GM12878 (cell line): ENCODE results near the gene POLRMT. TPM values are rescaled to one million over a fixed set of nuclear protein-coding genes. Genes with fewer than 3 reads are reported as not detected.

Source experiments
- BACH1 ChIP-seq: fragments of 450-650 bp; IDR thresholded peaks from 2 replicates; pipeline ENCODE4 v1.6.1; 2017; ENCODE audit warnings: mild to moderate bottlenecking, borderline replicate concordance
- CEBPB ChIP-seq, 2 experiments: fragments of 150-350 bp in 1 of 2; IDR thresholded peaks; 2 replicates each; pipeline ENCODE4 v1.6.1; 2012 to 2014; ENCODE audit warnings: low read depth in 2 of 2, low read length in 2 of 2, borderline replicate concordance in 1 of 2, inconsistent platforms in 1 of 2
- CEBPZ ChIP-seq: fragments of 150-350 bp; IDR thresholded peaks from 2 replicates; pipeline ENCODE4 v1.6.1; 2016; ENCODE audit warnings: low read depth, low read length
- E2F8 ChIP-seq: fragments of 450-650 bp; IDR thresholded peaks from 2 replicates; pipeline ENCODE4 v1.6.1; 2018; ENCODE audit warnings: mild to moderate bottlenecking, low read depth, moderate library complexity; ENCODE audit not compliant: partially characterized antibody
- KDM1A ChIP-seq: fragments of 200-600 bp; sonication (generic); IDR thresholded peaks from 2 replicates; pipeline ENCODE4 v1.6.1; 2016; ENCODE audit warnings: borderline replicate concordance
- MEF2A ChIP-seq: IDR thresholded peaks from 2 replicates; pipeline ENCODE4 v1.6.1; 2011; ENCODE audit warnings: low read depth, mild to moderate bottlenecking, low read length, moderate library complexity; ENCODE audit not compliant: insufficient read depth
- MEF2B ChIP-seq: fragments of 450-650 bp; IDR thresholded peaks from 2 replicates; pipeline ENCODE4 v1.6.1; 2018; ENCODE audit warnings: mild to moderate bottlenecking, moderate library complexity; ENCODE audit not compliant: partially characterized antibody, poor library complexity, severe bottlenecking
- PAX8 ChIP-seq: fragments of 450-650 bp; IDR thresholded peaks from 2 replicates; pipeline ENCODE4 v1.6.1; 2017; ENCODE audit warnings: mild to moderate bottlenecking, moderate library complexity
- POLR2AphosphoS2 ChIP-seq: IDR thresholded peaks from 2 replicates; pipeline ENCODE4 v1.6.1; 2011; ENCODE audit warnings: low read depth, mild to moderate bottlenecking, low read length, improper control_type of control experiment, moderate library complexity
- RCOR1 ChIP-seq: conservative IDR thresholded peaks from 2 replicates; pipeline ENCODE4 v1.6.1; 2012; ENCODE audit warnings: low read depth, low read length, improper control_type of control experiment
- RFX5 ChIP-seq: IDR thresholded peaks from 2 replicates; pipeline ENCODE4 v1.6.1; 2011; ENCODE audit warnings: low read depth, low read length, improper control_type of control experiment
- TAF1 ChIP-seq: IDR thresholded peaks from 2 replicates; pipeline ENCODE4 v1.6.1; 2011; ENCODE audit warnings: mild to moderate bottlenecking, low read depth, low read length, borderline replicate concordance
- ZNF384 ChIP-seq: IDR thresholded peaks from 2 replicates; pipeline ENCODE4 v1.6.1; 2012; ENCODE audit warnings: low read depth, mild to moderate bottlenecking, low read length, improper control_type of control experiment, borderline replicate concordance
- polyA plus RNA-seq, 11 experiments: library from polyadenylated mRNA; depleted of rRNA in 4 of 11; unstranded in 6 of 11; stranded (reverse) in 5 of 11; fragments of >200 nt; fragmentation: Nextera tagmentation in 4 of 11; fragmentation: Illumina TruSeq in 1 of 11; extraction: Ambion mirVana in 4 of 11; extraction: Trizol in 1 of 11; gene quantifications; 1 replicate in 1 of 11; 2 replicates in 10 of 11; pipeline versions ENCODE4 v1.2.1 to v1.2.3, GENCODE V29; 2011 to 2016; ENCODE audit warnings: inconsistent platforms in 2 of 11, missing spikeins in 2 of 11, low read depth in 1 of 11
- total RNA-seq, 4 experiments: library from RNA; depleted of rRNA in 3 of 4; stranded (reverse); fragments of >200 nt in 3 of 4; fragmentation: Illumina TruSeq in 1 of 4; extraction: Trizol in 1 of 4; gene quantifications; 2 replicates each; pipeline versions ENCODE4 v1.2.1 to v1.2.3, GENCODE V29; 2013 to 2021
- TF ChIP-seq, protein P1 (sequence below): fragments of 450-650 bp; IDR thresholded peaks from 2 replicates; pipeline ENCODE4 v1.6.1; 2017; ENCODE audit warnings: mild to moderate bottlenecking, moderate library complexity
- TF ChIP-seq, protein P2 (sequence below): fragments of 450-650 bp; IDR thresholded peaks from 2 replicates; pipeline ENCODE4 v1.6.1; 2017; ENCODE audit warnings: mild to moderate bottlenecking
- TF ChIP-seq, protein P3 (sequence below): IDR thresholded peaks from 2 replicates; pipeline ENCODE4 v1.6.1; 2011; ENCODE audit warnings: borderline replicate concordance, low read depth, mild to moderate bottlenecking, moderate library complexity, low read length; ENCODE audit not compliant: insufficient read depth, poor library complexity, severe bottlenecking

POLRMT gene
- total and polyA plus RNA-seq, 10 of the 15 experiments (the other 5 are each of a cell fraction or from before 2014, with no cell fraction given), result 9.9 to 57.6 (median 34.6) TPM

GRCh38 chr19:664913-665443 is 31.6 kb upstream of the POLRMT start (continued):
- TF ChIP-seq CEBPZ, result no peak
- no peak for TF ChIP-seq BACH1
- TF ChIP-seq MEF2B, result no peak
- TF ChIP-seq TAF1, result no peak
- TF ChIP-seq MEF2A, result no peak
- TF ChIP-seq RCOR1, result no peak
- no peak for TF ChIP-seq POLR2AphosphoS2
- TF ChIP-seq E2F8, result no peak
- TF ChIP-seq, protein P1, sequence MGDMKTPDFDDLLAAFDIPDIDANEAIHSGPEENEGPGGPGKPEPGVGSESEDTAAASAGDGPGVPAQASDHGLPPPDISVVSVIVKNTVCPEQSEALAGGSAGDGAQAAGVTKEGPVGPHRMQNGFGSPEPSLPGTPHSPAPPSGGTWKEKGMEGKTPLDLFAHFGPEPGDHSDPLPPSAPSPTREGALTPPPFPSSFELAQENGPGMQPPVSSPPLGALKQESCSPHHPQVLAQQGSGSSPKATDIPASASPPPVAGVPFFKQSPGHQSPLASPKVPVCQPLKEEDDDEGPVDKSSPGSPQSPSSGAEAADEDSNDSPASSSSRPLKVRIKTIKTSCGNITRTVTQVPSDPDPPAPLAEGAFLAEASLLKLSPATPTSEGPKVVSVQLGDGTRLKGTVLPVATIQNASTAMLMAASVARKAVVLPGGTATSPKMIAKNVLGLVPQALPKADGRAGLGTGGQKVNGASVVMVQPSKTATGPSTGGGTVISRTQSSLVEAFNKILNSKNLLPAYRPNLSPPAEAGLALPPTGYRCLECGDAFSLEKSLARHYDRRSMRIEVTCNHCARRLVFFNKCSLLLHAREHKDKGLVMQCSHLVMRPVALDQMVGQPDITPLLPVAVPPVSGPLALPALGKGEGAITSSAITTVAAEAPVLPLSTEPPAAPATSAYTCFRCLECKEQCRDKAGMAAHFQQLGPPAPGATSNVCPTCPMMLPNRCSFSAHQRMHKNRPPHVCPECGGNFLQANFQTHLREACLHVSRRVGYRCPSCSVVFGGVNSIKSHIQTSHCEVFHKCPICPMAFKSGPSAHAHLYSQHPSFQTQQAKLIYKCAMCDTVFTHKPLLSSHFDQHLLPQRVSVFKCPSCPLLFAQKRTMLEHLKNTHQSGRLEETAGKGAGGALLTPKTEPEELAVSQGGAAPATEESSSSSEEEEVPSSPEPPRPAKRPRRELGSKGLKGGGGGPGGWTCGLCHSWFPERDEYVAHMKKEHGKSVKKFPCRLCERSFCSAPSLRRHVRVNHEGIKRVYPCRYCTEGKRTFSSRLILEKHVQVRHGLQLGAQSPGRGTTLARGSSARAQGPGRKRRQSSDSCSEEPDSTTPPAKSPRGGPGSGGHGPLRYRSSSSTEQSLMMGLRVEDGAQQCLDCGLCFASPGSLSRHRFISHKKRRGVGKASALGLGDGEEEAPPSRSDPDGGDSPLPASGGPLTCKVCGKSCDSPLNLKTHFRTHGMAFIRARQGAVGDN, result peak; percentile 94
- TF ChIP-seq PAX8, result no peak
- no peak for TF ChIP-seq KDM1A
- no peak for TF ChIP-seq CEBPB (IDR thresholded peaks at IDR 0.05; ENCODE audit: borderline replicate concordance in 1 of 2, low read depth in 2 of 2, low read length in 2 of 2)
- TF ChIP-seq, protein P2, sequence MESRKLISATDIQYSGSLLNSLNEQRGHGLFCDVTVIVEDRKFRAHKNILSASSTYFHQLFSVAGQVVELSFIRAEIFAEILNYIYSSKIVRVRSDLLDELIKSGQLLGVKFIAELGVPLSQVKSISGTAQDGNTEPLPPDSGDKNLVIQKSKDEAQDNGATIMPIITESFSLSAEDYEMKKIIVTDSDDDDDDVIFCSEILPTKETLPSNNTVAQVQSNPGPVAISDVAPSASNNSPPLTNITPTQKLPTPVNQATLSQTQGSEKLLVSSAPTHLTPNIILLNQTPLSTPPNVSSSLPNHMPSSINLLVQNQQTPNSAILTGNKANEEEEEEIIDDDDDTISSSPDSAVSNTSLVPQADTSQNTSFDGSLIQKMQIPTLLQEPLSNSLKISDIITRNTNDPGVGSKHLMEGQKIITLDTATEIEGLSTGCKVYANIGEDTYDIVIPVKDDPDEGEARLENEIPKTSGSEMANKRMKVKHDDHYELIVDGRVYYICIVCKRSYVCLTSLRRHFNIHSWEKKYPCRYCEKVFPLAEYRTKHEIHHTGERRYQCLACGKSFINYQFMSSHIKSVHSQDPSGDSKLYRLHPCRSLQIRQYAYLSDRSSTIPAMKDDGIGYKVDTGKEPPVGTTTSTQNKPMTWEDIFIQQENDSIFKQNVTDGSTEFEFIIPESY, result no peak
- no peak for TF ChIP-seq RFX5
- no peak for TF ChIP-seq ZNF384
- TF ChIP-seq, protein P3, sequence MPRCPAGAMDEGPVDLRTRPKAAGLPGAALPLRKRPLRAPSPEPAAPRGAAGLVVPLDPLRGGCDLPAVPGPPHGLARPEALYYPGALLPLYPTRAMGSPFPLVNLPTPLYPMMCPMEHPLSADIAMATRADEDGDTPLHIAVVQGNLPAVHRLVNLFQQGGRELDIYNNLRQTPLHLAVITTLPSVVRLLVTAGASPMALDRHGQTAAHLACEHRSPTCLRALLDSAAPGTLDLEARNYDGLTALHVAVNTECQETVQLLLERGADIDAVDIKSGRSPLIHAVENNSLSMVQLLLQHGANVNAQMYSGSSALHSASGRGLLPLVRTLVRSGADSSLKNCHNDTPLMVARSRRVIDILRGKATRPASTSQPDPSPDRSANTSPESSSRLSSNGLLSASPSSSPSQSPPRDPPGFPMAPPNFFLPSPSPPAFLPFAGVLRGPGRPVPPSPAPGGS, result no peak
